GM12801 (cell line): ENCODE results near the gene MGAT5.

ENCODE experiments used
- TF ChIP-seq, protein P1 (sequence below): IDR thresholded peaks from one replicate; pipeline ENCODE4 v1.5.1; 2011; ENCODE audit warnings: control low read depth; ENCODE audit not compliant: insufficient read length; ENCODE audit errors: extremely low read depth

MGAT5 gene

GRCh38 chr2:134443814-134444480 lies 190.1 kb downstream of the MGAT5 start:
- TF ChIP-seq, protein P1, sequence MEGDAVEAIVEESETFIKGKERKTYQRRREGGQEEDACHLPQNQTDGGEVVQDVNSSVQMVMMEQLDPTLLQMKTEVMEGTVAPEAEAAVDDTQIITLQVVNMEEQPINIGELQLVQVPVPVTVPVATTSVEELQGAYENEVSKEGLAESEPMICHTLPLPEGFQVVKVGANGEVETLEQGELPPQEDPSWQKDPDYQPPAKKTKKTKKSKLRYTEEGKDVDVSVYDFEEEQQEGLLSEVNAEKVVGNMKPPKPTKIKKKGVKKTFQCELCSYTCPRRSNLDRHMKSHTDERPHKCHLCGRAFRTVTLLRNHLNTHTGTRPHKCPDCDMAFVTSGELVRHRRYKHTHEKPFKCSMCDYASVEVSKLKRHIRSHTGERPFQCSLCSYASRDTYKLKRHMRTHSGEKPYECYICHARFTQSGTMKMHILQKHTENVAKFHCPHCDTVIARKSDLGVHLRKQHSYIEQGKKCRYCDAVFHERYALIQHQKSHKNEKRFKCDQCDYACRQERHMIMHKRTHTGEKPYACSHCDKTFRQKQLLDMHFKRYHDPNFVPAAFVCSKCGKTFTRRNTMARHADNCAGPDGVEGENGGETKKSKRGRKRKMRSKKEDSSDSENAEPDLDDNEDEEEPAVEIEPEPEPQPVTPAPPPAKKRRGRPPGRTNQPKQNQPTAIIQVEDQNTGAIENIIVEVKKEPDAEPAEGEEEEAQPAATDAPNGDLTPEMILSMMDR, result no peak

- TF ChIP-seq, protein P1, result no peak
These were observed 191.2 kb downstream of the MGAT5 start for GRCh38 chr2:134445116-134445515.

DNA sequence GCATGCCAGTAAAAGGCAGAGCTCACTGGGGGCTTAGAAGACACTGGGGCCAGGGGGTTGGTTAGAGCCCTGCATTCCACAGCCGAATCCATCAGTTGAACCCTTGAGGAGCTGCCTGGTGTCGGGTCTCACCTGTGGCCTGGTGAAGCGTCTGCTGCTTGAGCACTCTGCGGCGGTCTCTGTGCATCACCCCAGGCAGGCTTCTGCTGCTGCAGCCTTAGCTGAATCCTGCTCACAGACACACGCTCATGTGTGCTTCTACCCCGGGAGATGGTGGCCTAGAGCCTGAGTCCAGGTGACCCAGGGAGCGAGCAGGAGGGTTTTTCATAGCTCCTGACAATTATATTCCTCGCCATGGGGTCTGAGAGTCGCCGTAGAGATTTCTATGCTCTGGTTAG lies 192.1 kb downstream of the MGAT5 start:
- TF ChIP-seq, protein P1, result no peak

GRCh38 chr2:134446383-134447017 lies 192.6 kb downstream of the MGAT5 start:
- TF ChIP-seq, protein P1, result no peak

DNA sequence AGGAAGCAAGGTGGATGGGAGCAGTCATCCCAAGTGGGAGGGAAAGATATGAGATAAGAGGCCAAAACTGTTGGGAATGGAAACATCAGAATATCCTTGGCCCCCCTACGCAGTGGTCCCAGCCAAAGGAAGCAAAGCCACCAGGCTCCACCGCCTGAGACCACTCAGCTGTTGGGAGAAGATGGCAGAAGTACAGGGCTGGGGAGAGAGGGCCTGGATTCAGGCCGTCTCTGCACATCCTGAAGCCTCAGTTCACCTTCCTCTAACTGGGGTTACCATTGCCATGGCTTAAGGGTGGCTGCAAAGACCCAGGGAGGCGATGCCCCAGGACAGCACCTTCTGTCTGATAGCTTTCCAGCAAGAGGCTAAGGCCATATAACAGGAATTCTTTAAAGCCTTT lies 193.8 kb downstream of the MGAT5 start:
- TF ChIP-seq, protein P1, result no peak

DNA sequence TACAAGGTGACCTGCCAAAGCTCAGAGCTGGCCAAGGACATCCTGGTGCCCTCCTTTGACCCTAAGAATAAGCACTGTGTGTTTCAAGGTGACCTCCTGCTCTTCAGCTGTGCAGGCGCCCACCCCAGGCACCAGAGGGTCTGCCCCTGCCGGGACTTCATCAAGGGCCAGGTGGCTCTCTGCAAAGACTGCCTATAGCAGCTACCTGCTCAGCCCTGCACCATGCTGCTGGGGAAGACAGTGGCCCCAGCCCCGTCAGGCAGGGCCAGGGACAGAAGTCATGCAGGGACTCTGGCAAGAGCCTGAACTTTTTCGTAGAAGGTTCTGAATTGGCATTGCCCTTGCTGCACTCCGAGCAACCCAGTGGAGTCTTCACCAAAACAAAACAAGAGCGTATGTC lies 194.8 kb downstream of the MGAT5 start:
- TF ChIP-seq, protein P1, result no peak

- TF ChIP-seq, protein P1, result no peak
These were observed 195.3 kb downstream of the MGAT5 start for GRCh38 chr2:134449157-134449556.
